Stimulated activated effector memory CD8-positive, alpha-beta T cell treated with anti-CD3 and anti-CD28 coated beads, Interleukin-12 subunit alpha, Interleukin-12 subunit beta, amount 100 ng/mL, for 72 hours (primary cell): ENCODE data around the gene MIPEP.
A peak's percentile ranks its signal among the peaks of the same experiment; 100 is the strongest.

Source experiments
- ATAC-seq: fragments of 150-1000 bp; cut with Tn5 transposase; 2 replicates; pipeline ENCODE4 v1.10.0; 2021
- DNase-seq, 2 donors: peaks; one replicate each; pipeline ENCODE4 v3.0.0; 2021 to 2022; ENCODE audit warnings: low spot score in 2 of 2
- H3K27ac Mint-ChIP-seq: one replicate; pipeline ENCODE4 v1.8.0; 2022; ENCODE audit warnings: mild to moderate bottlenecking, mixed read lengths
- H3K36me3 Mint-ChIP-seq: one replicate; pipeline ENCODE4 v1.8.0; 2022; ENCODE audit warnings: mild to moderate bottlenecking, mixed read lengths
- H3K4me1 Mint-ChIP-seq: one replicate; pipeline ENCODE4 v1.8.0; 2022; ENCODE audit warnings: mixed read lengths
- H3K4me3 Mint-ChIP-seq: one replicate; pipeline ENCODE4 v1.8.0; 2022; ENCODE audit warnings: mild to moderate bottlenecking, mixed read lengths
- H3K9me3 Mint-ChIP-seq: one replicate; pipeline ENCODE4 v1.8.0; 2022; ENCODE audit warnings: mixed read lengths

The MIPEP gene

DNA sequence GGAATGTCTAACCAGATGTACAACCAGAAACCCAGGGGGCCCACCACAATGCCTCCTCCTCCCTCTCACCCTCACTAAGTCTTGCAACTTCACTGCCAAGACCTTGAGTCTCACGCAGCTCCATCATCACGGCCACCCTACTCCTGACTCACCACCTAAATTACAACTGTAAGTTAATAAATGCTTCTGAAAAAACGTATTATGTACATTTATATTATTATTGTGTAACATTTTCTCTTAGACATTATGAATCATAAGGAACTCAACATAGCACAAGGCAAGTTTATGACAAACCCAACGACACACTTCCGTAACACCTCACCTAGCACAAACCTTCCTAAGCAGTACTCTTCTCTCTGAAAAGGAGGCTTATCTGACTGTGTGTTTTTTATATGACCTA, 20.7 kb downstream of the MIPEP start:
- Mint-ChIP-seq H3K4me3 (no peak overlapping the region), H3K4me1 (no peaks in the 10 kb centered on the region), H3K9me3 (no peaks in the 10 kb centered on the region), H3K27ac (no peak overlapping the region), H3K36me3 (peaks cover 6% of the 10 kb centered on the region)
- no peak for ATAC-seq
- no peak for DNase-seq

- DNase-seq = no peak
- ATAC-seq = no peak
- no peak overlapping the region for H3K4me3 Mint-ChIP-seq
- H3K4me1 Mint-ChIP-seq = no peaks in the 10 kb centered on the region
- no peaks in the 10 kb centered on the region for H3K9me3 Mint-ChIP-seq
- no peak overlapping the region for H3K27ac Mint-ChIP-seq
- H3K36me3 Mint-ChIP-seq = peaks cover 6% of the 10 kb centered on the region
Measured at GRCh38 chr13:23867027-23867491, 22.1 kb downstream of the MIPEP start.

- Mint-ChIP-seq H3K4me3 (no peak overlapping the region), H3K36me3 (peaks cover 6% of the 10 kb centered on the region), H3K9me3 (no peaks in the 10 kb centered on the region), H3K4me1 (no peaks in the 10 kb centered on the region), H3K27ac (no peak overlapping the region)
- DNase-seq (no peak), ATAC-seq (no peak)
Measured at GRCh38 chr13:23866420-23867026, 22.7 kb downstream of the MIPEP start.

- Mint-ChIP-seq H3K9me3 (no peaks in the 10 kb centered on the region), H3K4me3 (no peak overlapping the region), H3K27ac (no peak overlapping the region), H3K4me1 (no peaks in the 10 kb centered on the region), H3K36me3 (peaks cover 6% of the 10 kb centered on the region)
- ATAC-seq (no peak), DNase-seq (no peak)
Measured at GRCh38 chr13:23865906-23866305, 23.3 kb downstream of the MIPEP start.

DNA sequence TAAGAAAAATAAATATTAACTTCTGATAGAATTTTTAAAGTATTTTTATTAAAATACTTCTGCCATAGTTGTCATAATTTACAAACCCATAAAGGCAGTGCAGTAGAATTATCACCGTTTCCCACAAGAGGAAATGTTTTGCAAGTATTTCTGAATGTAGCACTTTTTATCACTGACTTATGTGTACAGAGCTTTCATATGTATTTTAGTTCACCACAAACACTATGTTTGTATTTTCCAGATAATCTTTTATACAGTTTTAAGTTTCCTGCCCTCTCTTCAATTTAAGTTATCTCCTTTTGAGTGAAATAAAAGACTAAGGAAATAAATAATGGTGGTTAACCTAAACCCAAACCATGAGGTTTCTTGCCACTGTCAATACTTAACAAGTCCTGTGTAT, 24.2 kb downstream of the MIPEP start:
- ATAC-seq (no peak), DNase-seq (no peak)
- Mint-ChIP-seq H3K9me3 (no peaks in the 10 kb centered on the region), H3K4me1 (no peaks in the 10 kb centered on the region), H3K27ac (no peak overlapping the region), H3K36me3 (peaks cover 6% of the 10 kb centered on the region), H3K4me3 (no peak overlapping the region)

DNA sequence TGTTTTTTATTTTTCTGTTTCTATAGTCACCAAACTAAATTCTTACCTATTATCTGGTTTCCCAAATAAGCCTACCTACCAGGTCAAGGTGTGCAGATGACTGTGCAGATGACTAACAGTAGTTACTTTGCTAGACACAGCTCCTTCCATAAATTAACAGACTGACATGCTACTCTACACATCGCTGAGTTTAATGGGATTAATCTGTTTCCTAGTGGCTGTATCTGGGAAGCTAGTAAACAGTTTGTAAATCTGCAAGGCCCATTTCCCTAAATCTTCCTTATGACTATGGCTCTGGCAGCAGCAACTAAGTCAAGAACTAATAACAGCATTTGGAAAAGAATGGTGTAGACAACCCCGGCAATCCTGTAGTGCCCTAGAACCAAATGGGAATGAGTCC, 27.9 kb downstream of the MIPEP start:
- Mint-ChIP-seq H3K4me3 (no peak overlapping the region), H3K36me3 (peaks cover 16% of the 10 kb centered on the region), H3K9me3 (no peaks in the 10 kb centered on the region), H3K27ac (no peak overlapping the region), H3K4me1 (peaks cover 6% of the 10 kb centered on the region)
- DNase-seq = no peak
- no peak for ATAC-seq

DNA sequence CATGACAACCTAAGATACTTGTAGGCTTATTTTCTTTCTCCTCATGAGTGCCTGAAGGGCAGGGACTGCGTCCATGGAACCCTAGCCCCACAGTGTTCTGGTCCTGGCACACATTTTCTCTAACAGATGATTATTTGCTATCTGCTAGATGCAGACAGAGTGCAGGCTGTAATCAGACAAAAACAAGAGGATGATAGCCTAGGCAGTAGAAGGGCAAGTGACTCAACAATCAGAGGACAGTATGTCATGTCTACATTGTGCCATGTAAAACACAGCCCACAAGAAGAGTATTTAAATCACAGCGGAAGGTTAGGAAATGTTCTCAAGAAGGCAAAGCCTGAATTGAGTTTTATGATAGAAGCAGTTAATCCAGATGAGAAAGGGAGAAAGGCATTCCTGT, 29.3 kb downstream of the MIPEP start:
- H3K9me3 Mint-ChIP-seq = no peaks in the 10 kb centered on the region
- H3K4me3 Mint-ChIP-seq = no peak overlapping the region
- ATAC-seq (no peak), DNase-seq (no peak)
- H3K4me1 Mint-ChIP-seq = peaks cover 11% of the 10 kb centered on the region
- peak overlapping the region; percentile 16 for H3K27ac Mint-ChIP-seq
- H3K36me3 Mint-ChIP-seq = peaks cover 23% of the 10 kb centered on the region

GRCh38 chr13:23859455-23859854, 29.7 kb downstream of the MIPEP start:
- H3K9me3 Mint-ChIP-seq = no peaks in the 10 kb centered on the region
- H3K4me1 Mint-ChIP-seq = peaks cover 11% of the 10 kb centered on the region
- DNase-seq = no peak
- H3K36me3 Mint-ChIP-seq = peaks cover 27% of the 10 kb centered on the region
- ATAC-seq = no peak
- H3K27ac Mint-ChIP-seq = peak overlapping the region; percentile 16
- no peak overlapping the region for H3K4me3 Mint-ChIP-seq

GRCh38 chr13:23858546-23858945, 30.7 kb downstream of the MIPEP start:
- Mint-ChIP-seq H3K4me3 (no peak overlapping the region), H3K4me1 (peaks cover 11% of the 10 kb centered on the region), H3K27ac (peak overlapping the region; percentile 44), H3K9me3 (no peaks in the 10 kb centered on the region), H3K36me3 (peaks cover 36% of the 10 kb centered on the region)
- DNase-seq = no peak
- no peak for ATAC-seq

DNA sequence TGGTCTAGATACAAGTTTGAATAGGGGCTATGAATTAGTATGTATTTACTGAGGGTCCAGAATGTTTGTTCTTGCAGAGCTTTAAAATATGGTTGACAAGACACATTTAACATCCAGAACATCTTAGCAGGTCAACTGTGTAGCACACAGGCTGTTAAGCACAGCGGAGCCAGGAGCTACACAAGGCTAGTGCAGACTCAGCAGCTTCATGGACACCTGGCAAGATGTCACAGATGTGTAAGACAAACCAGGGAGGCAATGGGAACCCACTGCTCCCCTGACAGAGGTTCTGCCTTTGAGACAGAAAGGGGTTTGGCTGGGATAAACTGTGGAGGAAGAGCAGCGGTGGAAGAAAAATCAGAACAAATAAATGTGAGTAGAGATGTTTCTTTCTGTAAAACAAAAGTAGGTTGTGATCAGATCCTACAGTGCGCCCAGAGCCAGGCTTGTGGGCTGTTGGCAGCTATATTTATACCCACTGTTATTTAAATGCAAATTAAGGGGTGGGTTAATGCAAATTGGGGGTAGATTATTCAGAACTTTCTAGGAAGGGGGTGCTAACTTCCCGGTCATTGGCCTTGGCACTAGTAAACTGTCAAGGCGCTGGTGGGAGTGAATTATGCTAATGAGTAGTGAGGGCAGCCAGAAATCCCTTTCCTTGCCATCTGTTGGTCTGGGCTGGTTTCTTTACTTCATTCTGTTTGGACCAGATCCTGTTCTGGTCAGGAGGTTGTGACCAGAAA, 33.0 kb downstream of the MIPEP start:
- no peak for ATAC-seq
- Mint-ChIP-seq H3K36me3 (peaks cover 38% of the 10 kb centered on the region), H3K4me1 (peaks cover 11% of the 10 kb centered on the region), H3K9me3 (no peaks in the 10 kb centered on the region), H3K27ac (no peak overlapping the region), H3K4me3 (no peak overlapping the region)
- no peak for DNase-seq

DNA sequence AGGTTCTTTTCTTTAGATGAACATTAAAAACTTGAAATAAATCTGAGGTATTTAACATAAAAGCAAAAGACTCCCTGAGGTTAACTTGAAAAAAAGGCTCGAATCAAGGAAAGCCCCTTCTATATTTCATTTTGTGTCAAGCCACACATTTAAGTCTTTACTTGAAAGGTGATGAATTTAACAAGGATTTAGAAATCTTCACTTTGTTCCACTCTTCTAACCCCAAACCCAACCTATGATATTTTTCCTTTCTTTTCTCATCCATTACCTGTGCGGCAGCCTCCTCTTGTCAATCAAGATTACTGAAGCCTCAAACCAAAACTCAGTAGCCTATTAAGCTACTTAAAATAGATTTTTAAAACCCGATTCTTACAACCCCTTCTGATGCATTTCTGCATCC, 33.8 kb downstream of the MIPEP start:
- DNase-seq = no peak
- ATAC-seq = no peak
- Mint-ChIP-seq H3K9me3 (no peaks in the 10 kb centered on the region), H3K4me3 (no peak overlapping the region), H3K27ac (no peak overlapping the region), H3K36me3 (peaks cover 38% of the 10 kb centered on the region), H3K4me1 (peaks cover 11% of the 10 kb centered on the region)

DNA sequence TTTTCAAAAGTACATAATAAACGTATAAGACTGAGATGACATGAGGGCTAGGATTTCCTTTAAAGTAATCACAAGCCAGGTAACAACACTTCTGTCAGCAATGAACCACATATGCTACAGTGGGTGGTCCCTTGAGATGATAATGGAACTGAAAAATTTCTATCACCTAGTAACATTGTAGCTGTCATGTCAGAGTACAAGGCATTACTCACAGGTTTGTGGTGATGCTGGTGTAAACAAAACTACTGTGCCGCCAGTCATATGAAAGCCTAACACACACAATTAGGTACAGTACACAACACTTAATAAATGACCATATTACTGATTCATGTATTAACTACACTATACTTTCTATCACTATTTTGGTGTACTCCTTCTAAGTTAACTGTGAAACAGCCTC, 36.8 kb downstream of the MIPEP start:
- ATAC-seq = peak; percentile 51
- DNase-seq = no peak
- no peak overlapping the region for H3K4me3 Mint-ChIP-seq
- no peaks in the 10 kb centered on the region for H3K9me3 Mint-ChIP-seq
- peaks cover 32% of the 10 kb centered on the region for H3K36me3 Mint-ChIP-seq
- H3K27ac Mint-ChIP-seq = no peak overlapping the region
- H3K4me1 Mint-ChIP-seq = peaks cover 6% of the 10 kb centered on the region

DNA sequence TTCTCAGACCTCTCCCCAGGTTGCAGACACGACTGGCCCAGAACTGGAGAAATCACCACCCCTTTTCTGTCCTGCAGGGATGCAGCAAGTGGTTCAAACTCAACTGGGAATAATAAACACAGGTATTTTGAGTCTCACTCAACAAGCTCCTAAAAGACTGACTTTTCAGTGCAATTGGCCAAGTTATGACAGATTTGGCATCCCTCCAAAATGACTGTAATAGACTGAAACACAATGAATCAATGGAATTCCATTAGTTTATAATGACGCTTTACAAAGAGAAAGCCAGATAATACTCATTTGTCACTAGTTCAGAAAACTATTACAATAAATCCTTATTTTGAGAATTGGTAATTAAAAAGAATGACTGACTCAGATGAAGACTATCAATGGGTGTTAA, 38.1 kb downstream of the MIPEP start:
- Mint-ChIP-seq H3K4me3 (no peak overlapping the region), H3K36me3 (peaks cover 30% of the 10 kb centered on the region), H3K27ac (no peak overlapping the region), H3K4me1 (peaks cover 6% of the 10 kb centered on the region), H3K9me3 (no peaks in the 10 kb centered on the region)
- DNase-seq (no peak), ATAC-seq (no peak)

DNA sequence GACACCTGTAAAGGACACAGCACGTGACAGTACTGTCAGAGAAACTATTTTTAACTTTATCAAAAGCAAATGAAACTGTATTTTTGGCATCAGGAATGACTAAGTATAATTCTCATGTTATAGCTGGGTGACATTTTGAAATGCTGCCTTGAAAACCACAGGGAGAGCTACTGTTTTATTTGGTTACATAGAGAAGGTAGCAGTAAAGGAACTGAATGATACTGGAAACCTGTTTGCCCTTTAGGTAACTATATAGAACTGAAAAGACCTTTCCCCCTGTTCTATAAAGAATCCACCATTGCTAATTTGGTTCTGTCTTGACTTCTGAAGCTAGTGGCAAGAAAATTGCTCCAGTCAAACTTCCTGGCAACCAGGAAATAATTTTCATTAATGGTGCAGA, 39.1 kb downstream of the MIPEP start:
- H3K27ac Mint-ChIP-seq = no peak overlapping the region
- H3K4me3 Mint-ChIP-seq = no peak overlapping the region
- H3K4me1 Mint-ChIP-seq = no peaks in the 10 kb centered on the region
- peaks cover 21% of the 10 kb centered on the region for H3K36me3 Mint-ChIP-seq
- ATAC-seq = no peak
- H3K9me3 Mint-ChIP-seq = no peaks in the 10 kb centered on the region
- DNase-seq = no peak

DNA sequence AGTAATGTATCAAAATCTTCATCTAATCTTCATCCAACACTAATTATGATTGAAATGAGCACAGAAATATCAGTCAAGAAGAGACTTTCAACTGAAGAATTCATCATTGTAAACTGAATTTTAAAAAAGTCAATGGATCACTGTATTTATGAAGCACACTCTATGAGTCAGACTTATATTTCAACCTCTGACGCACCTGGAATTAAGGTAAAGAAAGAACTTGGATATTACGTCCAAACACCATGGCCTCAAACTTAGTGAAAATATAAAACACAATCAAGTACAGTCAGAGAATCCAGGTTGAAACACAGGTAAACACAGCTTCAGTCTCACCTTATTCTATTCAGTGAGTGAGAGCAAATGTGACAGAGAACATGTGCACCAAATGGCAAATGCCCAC, 39.5 kb downstream of the MIPEP start:
- ATAC-seq (no peak), DNase-seq (no peak)
- Mint-ChIP-seq H3K4me1 (no peaks in the 10 kb centered on the region), H3K4me3 (no peak overlapping the region), H3K9me3 (no peaks in the 10 kb centered on the region), H3K27ac (no peak overlapping the region), H3K36me3 (peaks cover 17% of the 10 kb centered on the region)

DNA sequence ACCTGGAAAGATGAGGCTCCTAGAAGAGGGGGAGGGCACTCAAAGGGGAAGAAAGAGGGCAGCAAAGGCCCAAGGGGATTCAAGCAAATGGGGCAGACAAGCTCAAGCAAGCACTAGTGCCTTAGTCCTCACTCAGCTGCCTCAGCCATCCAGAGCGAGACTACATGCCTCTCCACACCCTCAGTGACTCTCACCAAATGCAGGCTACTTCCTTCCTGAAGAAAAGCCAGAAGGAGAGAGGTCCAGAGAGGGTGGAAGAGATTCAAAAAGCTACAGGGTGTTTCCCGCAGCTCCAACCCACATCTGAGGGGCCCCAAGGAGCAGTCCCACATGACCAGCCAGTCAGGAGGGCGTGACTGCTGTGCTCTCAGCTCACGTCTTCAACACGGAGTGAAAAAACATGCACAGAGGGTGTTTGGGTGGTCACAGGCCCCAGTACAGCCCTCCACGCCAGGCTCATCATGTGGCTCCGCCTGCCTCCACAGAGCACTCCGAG, 40.5 kb downstream of the MIPEP start:
- no peak for DNase-seq
- Mint-ChIP-seq H3K4me3 (no peak overlapping the region), H3K36me3 (peaks cover 8% of the 10 kb centered on the region), H3K9me3 (no peaks in the 10 kb centered on the region), H3K4me1 (peaks cover 6% of the 10 kb centered on the region), H3K27ac (peak overlapping the region; percentile 9)
- ATAC-seq = no peak
